Measurements from ENCODE around the gene NCEH1. TPM values are rescaled to one million over a fixed set of nuclear protein-coding genes. Genes with fewer than 3 reads are reported as not detected.

NCEH1 gene
- total and polyA plus RNA-seq, 2 of the 4 experiments (the other 2 are of a cell fraction) = 22.3 to 23.3 TPM

- Histone ChIP-seq H2AK9ac (replicated peaks; ENCODE audit: low read depth, low read length, poor library complexity) (no peak overlapping the region), H3K9me1 (ENCODE audit: insufficient read depth, low read length) (no peaks in the 10 kb centered on the region), H4K20me1 (ENCODE audit: insufficient read depth, low read length) (no peaks in the 10 kb centered on the region), H3K4me1 (ENCODE audit: control insufficient read depth, insufficient read depth, low read length) (no peaks in the 10 kb centered on the region), H3K27ac (ENCODE audit: insufficient read depth, low read length) (no peak overlapping the region), H3K9ac (ENCODE audit: low read depth, low read length) (no peak overlapping the region), H2BK5ac (ENCODE audit: low read depth, low read length, poor library complexity, severe bottlenecking) (no peak overlapping the region), H3K4me3 (ENCODE audit: insufficient read depth, low read depth, low read length) (no peak overlapping the region), H3K9me3 (ENCODE audit: control insufficient read depth, insufficient read depth, low read length) (peaks cover 2% of the 10 kb centered on the region; the same call in 1 of the 2 replicates), H2BK120ac (ENCODE audit: low read depth, low read length) (no peak overlapping the region), H3K27me3 (ENCODE audit: control insufficient read depth, insufficient read depth, low read length) (no peaks in the 10 kb centered on the region), H2AK5ac (ENCODE audit: low read depth, low read length) (no peak overlapping the region), H2AFZ (replicated peaks; ENCODE audit: low read length, poor library complexity) (no peak overlapping the region), H3K56ac (ENCODE audit: extremely low read depth, insufficient read depth, low read length) (no peak overlapping the region), H2BK20ac (ENCODE audit: low read depth, low read length) (no peak overlapping the region), H3K14ac (replicated peaks; ENCODE audit: low read depth, low read length) (no peak overlapping the region), H4K91ac (ENCODE audit: insufficient read depth, low read depth, low read length) (no peak overlapping the region), H4K5ac (ENCODE audit: low read depth, low read length) (no peak overlapping the region), H2BK15ac (ENCODE audit: low read depth, low read length) (no peak overlapping the region), H3K18ac (ENCODE audit: low read depth, low read length) (no peak overlapping the region), H4K8ac (ENCODE audit: low read depth in 2 of 2, low read length in 2 of 2) (no peak overlapping the region), H3K79me1 (ENCODE audit: low read depth in 1 of 2, low read length in 2 of 2) (no peaks in the 10 kb centered on the region), H3K4ac (ENCODE audit: low read depth, low read length) (no peak overlapping the region), H3K36me3 (ENCODE audit: control insufficient read depth, insufficient read depth, low read length) (no peaks in the 10 kb centered on the region), H3K23ac (ENCODE audit: low read depth, low read length) (no peak overlapping the region), H3K4me2 (ENCODE audit: low read depth, low read length) (no peak overlapping the region)
- no peak for TF ChIP-seq SMC3 (IDR thresholded peaks at IDR 0.05; ENCODE audit: low read depth, low read length)
- TF ChIP-seq RAD21 (IDR thresholded peaks at IDR 0.05; ENCODE audit: low read length) = no peak
- TF ChIP-seq CEBPB (IDR thresholded peaks at IDR 0.05; ENCODE audit: low read depth, low read length) = no peak
- no peak for TF ChIP-seq ELK1 (IDR thresholded peaks at IDR 0.05; ENCODE audit: borderline replicate concordance, low read depth, low read length)
- TF ChIP-seq USF2 (IDR thresholded peaks at IDR 0.05; ENCODE audit: low read depth, low read length) = no peak
- TF ChIP-seq CHD1 (IDR thresholded peaks at IDR 0.05; ENCODE audit: low read depth, low read length) = no peak
- no peak for TF ChIP-seq MAZ (IDR thresholded peaks at IDR 0.05; ENCODE audit: borderline replicate concordance, low read depth, low read length)
- no peak for TF ChIP-seq RFX5 (IDR thresholded peaks at IDR 0.05; ENCODE audit: low read depth, low read length)
- no peak for TF ChIP-seq RCOR1 (IDR thresholded peaks at IDR 0.05; ENCODE audit: insufficient replicate concordance, low read length)
- TF ChIP-seq BHLHE40 (IDR thresholded peaks at IDR 0.05; ENCODE audit: low read depth, low read length) = no peak
- TF ChIP-seq MXI1 (IDR thresholded peaks at IDR 0.05; ENCODE audit: borderline replicate concordance, low read depth, low read length) = no peak
- TF ChIP-seq NFE2L2 (IDR thresholded peaks at IDR 0.05; ENCODE audit: low read depth, low read length) = no peak
- TF ChIP-seq CTCF (conservative IDR thresholded peaks at IDR 0.05; ENCODE audit: low read depth, low read length) = no peak
- no peak for TF ChIP-seq POLR2A (IDR thresholded peaks at IDR 0.05; ENCODE audit: low read depth, low read length)
- TF ChIP-seq MAFK (IDR thresholded peaks at IDR 0.05; ENCODE audit: low read depth, low read length) = no peak
- WGBS, 2 experiments (ENCODE audit: extremely low coverage in 2 of 2, insufficient read length in 1 of 2) = no CpG with 5 or more reads among the region's 4 CpGs
- dilution Hi-C loops (cut with HindIII; ENCODE audit: low sequenced_read_pairs, unreplicated experiment) (no loop called here), in situ Hi-C loops (cut with MboI; ENCODE audit: low sequenced_read_pairs) (no loop called here), intact Hi-C loops (cut with micrococcal nuclease) (no loop called here)
- CTCF ChIA-PET = interaction anchor here (1.2 kb wide), 1 partner anchor 11 kb away, joined by 3 read pairs; no protein-coding TSS in a partner anchor
- no peak for ATAC-seq (ENCODE audit: low read depth)
- no peak for DNase-seq
- no TSS peak for BruUV-seq (replicated peaks)
- POLR2A ChIA-PET (ENCODE audit: unreplicated experiment) = no interaction called here
Measured at GRCh38 chr3:172585954-172586353, 124.9 kb downstream of the NCEH1 start.

Measured in IMR-90 (cell line).